SK-N-SH (cell line): ENCODE measurements around the gene MLST8. TPM values are rescaled to one million over a fixed set of nuclear protein-coding genes. Genes with fewer than 3 reads are reported as not detected.
"Not testable (repeated sequence)": the region's sequence is repeated elsewhere in the genome, so short reads cannot be mapped to it uniquely, and the experiment has no call there.

ENCODE experiments used
- CTCF ChIA-PET: fragments of 300-600, 350-600 bp; formaldehyde crosslinking; extraction: SDS; loops from one replicate; lab custom pipeline; 2021; lab: Yijun Ruan, JAX
- POLR2A ChIA-PET: fragments of 350-600 bp; sonication (Branson Sonifier 250); formaldehyde crosslinking; extraction: SDS; loops from one replicate; lab custom pipeline; 2020; ENCODE audit warnings: antibody characterized with exemption, inconsistent platforms; lab: Yijun Ruan, JAX
- DNase-seq: peaks from one replicate; pipeline ENCODE4 v3.0.0; 2012
- H2AFZ ChIP-seq: fragments of 200-600 bp; sonication (generic); 2 replicates; pipeline ENCODE4 v1.8.1; 2016; ENCODE audit warnings: antibody characterized with exemption, mild to moderate bottlenecking, low read depth
- H3F3A ChIP-seq: fragments of 200-600 bp; sonication (generic); replicated peaks from 2 replicates; pipeline ENCODE3; 2016; ENCODE audit warnings: antibody characterized with exemption, mild to moderate bottlenecking; ENCODE audit not compliant: insufficient read depth
- H3K27ac ChIP-seq, 2 experiments: fragments of 200-500 bp in 1 of 2; fragments of 200-600 bp in 1 of 2; sonication (Bioruptor generic) in 1 of 2; sonication (generic), shearing (Covaris generic) in 1 of 2; 2 replicates each; pipeline versions ENCODE4 v1.5.1 to v1.6.1; 2014 to 2016; ENCODE audit warnings: low read depth in 2 of 2, inconsistent platforms in 1 of 2, low read length in 1 of 2, mild to moderate bottlenecking in 1 of 2, mixed read lengths in 1 of 2
- H3K27me3 ChIP-seq: fragments of 200-600 bp; sonication (generic), shearing (Covaris generic); 2 replicates; pipeline ENCODE4 v1.6.1; 2016; ENCODE audit warnings: mixed run types; ENCODE audit not compliant: insufficient read depth
- H3K36me3 ChIP-seq, 2 experiments: fragments of 200-500 bp in 1 of 2; fragments of 200-600 bp in 1 of 2; sonication (Bioruptor generic) in 1 of 2; sonication (generic) in 1 of 2; replicated peaks in 1 of 2; 2 replicates each; pipeline versions ENCODE3 to v1.5.1; 2014 to 2016; ENCODE audit warnings: low read length in 1 of 2, mild to moderate bottlenecking in 1 of 2; ENCODE audit not compliant: insufficient read depth in 2 of 2, control insufficient read depth in 1 of 2
- H3K4me1 ChIP-seq, 2 experiments: fragments of 200-500 bp in 1 of 2; fragments of 200-600 bp in 1 of 2; sonication (Bioruptor generic) in 1 of 2; sonication (generic), shearing (Covaris generic) in 1 of 2; 2 replicates each; pipeline versions ENCODE4 v1.5.1 to v1.6.1; 2014 to 2016; ENCODE audit warnings: low read depth in 1 of 2, low read length in 1 of 2, mixed run types in 1 of 2; ENCODE audit not compliant: insufficient read depth in 2 of 2, control insufficient read depth in 1 of 2
- H3K4me2 ChIP-seq: fragments of 200-600 bp; sonication (generic), shearing (Covaris generic); 2 replicates; pipeline ENCODE4 v1.6.1; 2017; ENCODE audit warnings: mixed run types
- H3K4me3 ChIP-seq, 2 experiments: fragments of 200-500 bp in 1 of 2; fragments of 200-600 bp in 1 of 2; sonication (Bioruptor generic) in 1 of 2; sonication (generic), shearing (Covaris generic) in 1 of 2; 2 replicates each; pipeline versions ENCODE4 v1.5.1 to v1.8.1; 2014 to 2016; ENCODE audit warnings: low read depth in 2 of 2, inconsistent platforms in 1 of 2, low read length in 1 of 2, mild to moderate bottlenecking in 1 of 2, mixed read lengths in 1 of 2, moderate library complexity in 1 of 2
- H3K79me2 ChIP-seq: fragments of 200-600 bp; sonication (generic); 2 replicates; pipeline ENCODE4 v1.8.1; 2017; ENCODE audit warnings: mild to moderate bottlenecking; ENCODE audit not compliant: insufficient read depth
- H3K9ac ChIP-seq: fragments of 200-600 bp; sonication (generic); 2 replicates; pipeline ENCODE4 v1.6.1; 2017; ENCODE audit warnings: mixed run types
- H3K9me2 ChIP-seq: fragments of 200-600 bp; sonication (generic); 2 replicates; pipeline ENCODE4 v1.6.1; 2017; ENCODE audit warnings: mixed run types
- H3K9me3 ChIP-seq: fragments of 200-600 bp; sonication (generic); 2 replicates; pipeline ENCODE4 v1.6.1; 2017; ENCODE audit warnings: mixed run types, mild to moderate bottlenecking, moderate library complexity
- H4K20me1 ChIP-seq: fragments of 200-600 bp; sonication (generic); 2 replicates; pipeline ENCODE4 v1.6.1; 2017; ENCODE audit warnings: mild to moderate bottlenecking, mixed run types; ENCODE audit not compliant: insufficient read depth
- ELF1 ChIP-seq: IDR thresholded peaks from 2 replicates; pipeline ENCODE4 v1.4.0; 2012
- EZH2phosphoT487 ChIP-seq: fragments of 200-600 bp; sonication (generic); IDR thresholded peaks from 2 replicates; pipeline ENCODE4 v1.6.1; 2017; ENCODE audit warnings: low read depth, mixed run types, mild to moderate bottlenecking, antibody characterized with exemption, moderate library complexity, borderline replicate concordance
- FOSL2 ChIP-seq: IDR thresholded peaks from 2 replicates; pipeline ENCODE4 v1.4.0; 2012; ENCODE audit warnings: low read depth, mild to moderate bottlenecking, moderate library complexity, borderline replicate concordance
- FOXJ3 ChIP-seq: sonication (generic); formaldehyde crosslinking; IDR thresholded peaks from 2 replicates; pipeline ENCODE4 v1.5.1; 2020; ENCODE audit warnings: mild to moderate bottlenecking, missing genetic modification reagents
- FOXM1 ChIP-seq: IDR thresholded peaks from 2 replicates; pipeline ENCODE4 v1.4.0; 2012; ENCODE audit warnings: low read depth, mild to moderate bottlenecking
- GATA2 ChIP-seq: sonication (generic); formaldehyde crosslinking; IDR thresholded peaks from 2 replicates; pipeline ENCODE4 v1.5.0; 2020; ENCODE audit warnings: mild to moderate bottlenecking, missing genetic modification reagents
- JUND ChIP-seq: IDR thresholded peaks from 2 replicates; pipeline ENCODE4 v1.4.0; 2012
- NFIC ChIP-seq: IDR thresholded peaks from 2 replicates; pipeline ENCODE4 v1.4.0; 2012; ENCODE audit warnings: borderline replicate concordance
- NRF1 ChIP-seq: IDR thresholded peaks from 2 replicates; pipeline ENCODE4 v1.6.1; 2012; ENCODE audit warnings: low read depth, mild to moderate bottlenecking, low read length
- RAD21 ChIP-seq: IDR thresholded peaks from 2 replicates; pipeline ENCODE4 v1.6.1; 2012; ENCODE audit warnings: mild to moderate bottlenecking, low read length
- RFX5 ChIP-seq: IDR thresholded peaks from 2 replicates; pipeline ENCODE4 v1.6.1; 2012; ENCODE audit warnings: mild to moderate bottlenecking, improper control_type of control experiment, low read length
- SMC3 ChIP-seq: IDR thresholded peaks from 2 replicates; pipeline ENCODE4 v1.6.1; 2012; ENCODE audit warnings: low read depth, low read length, improper control_type of control experiment
- TAF1 ChIP-seq: IDR thresholded peaks from 2 replicates; pipeline ENCODE4 v1.6.1; 2012; ENCODE audit warnings: low read depth, mild to moderate bottlenecking, low read length, moderate library complexity, borderline replicate concordance
- WGBS: methylation state at CpG from one replicate; pipeline ENCODE4 v1.1.6; 2017; ENCODE audit warnings: low lambda C conversion rate; 5-methylcytosine and 5-hydroxymethylcytosine counted together
- polyA plus RNA-seq, 3 experiments: library from polyadenylated mRNA; depleted of rRNA; stranded (reverse); fragments of >200 nt; gene quantifications; 2 replicates each; pipeline ENCODE4 v1.2.3, GENCODE V29; 2012
- TF ChIP-seq, protein P1 (sequence below): fragments of 150-350 bp; IDR thresholded peaks from 2 replicates; pipeline ENCODE4 v1.6.1; 2016; ENCODE audit warnings: mild to moderate bottlenecking, low read depth, low read length
- TF ChIP-seq, protein P2 (sequence below): IDR thresholded peaks from 2 replicates; pipeline ENCODE4 v1.6.1; 2012; ENCODE audit warnings: mild to moderate bottlenecking, low read depth, low read length, moderate library complexity
- TF ChIP-seq, protein P3 (sequence below): IDR thresholded peaks from 2 replicates; pipeline ENCODE4 v1.4.0; 2012; ENCODE audit warnings: low read depth

Gene MLST8
- polyA plus RNA-seq, 1 of the 3 experiments (the other 2 are of a cell fraction), result 85.4 TPM

DNA sequence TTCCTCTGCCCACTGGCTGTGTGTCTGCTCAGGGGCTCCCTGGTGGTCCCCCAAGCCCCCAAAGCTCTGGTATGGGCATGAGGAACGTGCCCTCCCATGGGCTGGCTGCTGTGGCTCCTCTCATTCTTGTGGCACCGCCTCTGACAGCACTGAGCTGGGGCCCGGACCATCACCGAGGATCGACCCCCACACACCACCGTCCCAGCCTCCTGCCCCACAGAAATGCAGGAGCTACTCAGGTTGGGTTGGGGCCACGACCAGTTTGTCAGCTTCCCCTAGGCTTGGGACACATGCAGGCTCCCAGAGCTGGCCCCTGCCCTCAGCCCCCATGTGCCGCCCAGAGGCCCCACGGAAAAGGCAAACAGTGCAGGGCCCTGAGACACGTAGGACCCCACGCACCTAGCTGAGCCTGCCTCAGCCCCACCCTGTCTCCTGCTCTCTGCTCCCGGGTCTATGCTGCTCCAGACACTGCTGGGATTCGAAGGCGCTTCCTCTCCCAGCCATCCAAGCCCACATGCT lies 5.6 kb upstream of the MLST8 start:
- POLR2A ChIA-PET, result interaction anchor here (1.7 kb wide), 1 partner anchor 44 kb away, joined by 5 read pairs; the partner anchor contains the start of gene TRAF7
- no peaks in the 10 kb centered on the region for H3K9me2 ChIP-seq
- no peak overlapping the region for H3K4me3 ChIP-seq
- 71% methylated on average over 5 of the region's 14 CpGs for WGBS
- no peaks in the 10 kb centered on the region for H3K9me3 ChIP-seq
- no peak for DNase-seq
- H4K20me1 ChIP-seq, result no peaks in the 10 kb centered on the region
- no peak overlapping the region for H3K9ac ChIP-seq
- H2AFZ ChIP-seq, result no peak overlapping the region
- no peak for TF ChIP-seq ELF1
- TF ChIP-seq JUND, result no peak
- no peak for TF ChIP-seq NRF1
- no peak for TF ChIP-seq RFX5
- no peak for TF ChIP-seq SMC3
- no peak for TF ChIP-seq TAF1
- no peak for TF ChIP-seq FOXM1
- TF ChIP-seq FOXJ3 (CRISPR knock-in tag), result no peak
- CTCF ChIA-PET, result no interaction called here
- no peaks in the 10 kb centered on the region for H3K36me3 ChIP-seq
- H3K4me2 ChIP-seq, result no peak overlapping the region
- H3K27ac ChIP-seq, result no peak overlapping the region
- H3K4me1 ChIP-seq, result peaks cover 0 to 17% of the 10 kb centered on the region in 2 experiments; a peak in 2 of 4 replicates
- no peaks in the 10 kb centered on the region for H3K79me2 ChIP-seq
- H3F3A ChIP-seq, result peaks cover 4% of the 10 kb centered on the region
- no peaks in the 10 kb centered on the region for H3K27me3 ChIP-seq

DNA sequence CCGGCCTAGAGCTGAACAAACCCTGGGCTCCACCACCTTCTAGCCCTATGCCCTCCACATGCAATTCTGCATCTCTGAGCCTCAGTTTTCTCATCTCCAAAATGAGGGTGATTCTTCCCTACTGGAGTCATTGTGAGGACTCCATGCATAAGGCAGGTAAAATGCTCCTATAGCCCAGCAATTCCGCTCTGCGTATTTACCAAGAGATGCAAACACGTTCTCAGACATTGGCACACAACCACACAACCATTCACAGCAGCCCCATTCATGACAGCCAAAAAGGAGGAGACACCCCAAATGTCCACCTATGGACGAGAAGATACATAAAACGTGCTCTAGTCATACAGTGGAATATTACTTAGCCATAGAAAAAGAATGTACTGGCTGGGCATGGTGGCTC lies 4.9 kb upstream of the MLST8 start:
- Histone ChIP-seq H3K4me3 (no peak overlapping the region), H3K9me3 (no peaks in the 10 kb centered on the region), H4K20me1 (no peaks in the 10 kb centered on the region), H3K9me2 (no peaks in the 10 kb centered on the region), H3K79me2 (no peaks in the 10 kb centered on the region), H3K9ac (no peak overlapping the region), H3K27me3 (no peaks in the 10 kb centered on the region), H2AFZ (no peak overlapping the region), H3K4me1 (peaks cover 0 to 12% of the 10 kb centered on the region in 2 experiments; a peak in 2 of 4 replicates), H3K27ac (no peak overlapping the region), H3F3A (peaks cover 6% of the 10 kb centered on the region), H3K4me2 (no peak overlapping the region), H3K36me3 (no peaks in the 10 kb centered on the region)
- 73% methylated on average over 6 of the region's 6 CpGs for WGBS
- POLR2A ChIA-PET, result no interaction called here
- TF ChIP-seq, protein P1, sequence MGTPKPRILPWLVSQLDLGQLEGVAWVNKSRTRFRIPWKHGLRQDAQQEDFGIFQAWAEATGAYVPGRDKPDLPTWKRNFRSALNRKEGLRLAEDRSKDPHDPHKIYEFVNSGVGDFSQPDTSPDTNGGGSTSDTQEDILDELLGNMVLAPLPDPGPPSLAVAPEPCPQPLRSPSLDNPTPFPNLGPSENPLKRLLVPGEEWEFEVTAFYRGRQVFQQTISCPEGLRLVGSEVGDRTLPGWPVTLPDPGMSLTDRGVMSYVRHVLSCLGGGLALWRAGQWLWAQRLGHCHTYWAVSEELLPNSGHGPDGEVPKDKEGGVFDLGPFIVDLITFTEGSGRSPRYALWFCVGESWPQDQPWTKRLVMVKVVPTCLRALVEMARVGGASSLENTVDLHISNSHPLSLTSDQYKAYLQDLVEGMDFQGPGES, result no peak
- TF ChIP-seq, protein P2, sequence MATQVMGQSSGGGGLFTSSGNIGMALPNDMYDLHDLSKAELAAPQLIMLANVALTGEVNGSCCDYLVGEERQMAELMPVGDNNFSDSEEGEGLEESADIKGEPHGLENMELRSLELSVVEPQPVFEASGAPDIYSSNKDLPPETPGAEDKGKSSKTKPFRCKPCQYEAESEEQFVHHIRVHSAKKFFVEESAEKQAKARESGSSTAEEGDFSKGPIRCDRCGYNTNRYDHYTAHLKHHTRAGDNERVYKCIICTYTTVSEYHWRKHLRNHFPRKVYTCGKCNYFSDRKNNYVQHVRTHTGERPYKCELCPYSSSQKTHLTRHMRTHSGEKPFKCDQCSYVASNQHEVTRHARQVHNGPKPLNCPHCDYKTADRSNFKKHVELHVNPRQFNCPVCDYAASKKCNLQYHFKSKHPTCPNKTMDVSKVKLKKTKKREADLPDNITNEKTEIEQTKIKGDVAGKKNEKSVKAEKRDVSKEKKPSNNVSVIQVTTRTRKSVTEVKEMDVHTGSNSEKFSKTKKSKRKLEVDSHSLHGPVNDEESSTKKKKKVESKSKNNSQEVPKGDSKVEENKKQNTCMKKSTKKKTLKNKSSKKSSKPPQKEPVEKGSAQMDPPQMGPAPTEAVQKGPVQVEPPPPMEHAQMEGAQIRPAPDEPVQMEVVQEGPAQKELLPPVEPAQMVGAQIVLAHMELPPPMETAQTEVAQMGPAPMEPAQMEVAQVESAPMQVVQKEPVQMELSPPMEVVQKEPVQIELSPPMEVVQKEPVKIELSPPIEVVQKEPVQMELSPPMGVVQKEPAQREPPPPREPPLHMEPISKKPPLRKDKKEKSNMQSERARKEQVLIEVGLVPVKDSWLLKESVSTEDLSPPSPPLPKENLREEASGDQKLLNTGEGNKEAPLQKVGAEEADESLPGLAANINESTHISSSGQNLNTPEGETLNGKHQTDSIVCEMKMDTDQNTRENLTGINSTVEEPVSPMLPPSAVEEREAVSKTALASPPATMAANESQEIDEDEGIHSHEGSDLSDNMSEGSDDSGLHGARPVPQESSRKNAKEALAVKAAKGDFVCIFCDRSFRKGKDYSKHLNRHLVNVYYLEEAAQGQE, result no peak
- no peak for TF ChIP-seq FOXJ3 (CRISPR knock-in tag)
- TF ChIP-seq NRF1, result no peak
- no peak for TF ChIP-seq RFX5
- TF ChIP-seq GATA2, result no peak
- TF ChIP-seq, protein P3, sequence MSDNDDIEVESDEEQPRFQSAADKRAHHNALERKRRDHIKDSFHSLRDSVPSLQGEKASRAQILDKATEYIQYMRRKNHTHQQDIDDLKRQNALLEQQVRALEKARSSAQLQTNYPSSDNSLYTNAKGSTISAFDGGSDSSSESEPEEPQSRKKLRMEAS, result no peak
- no peak for TF ChIP-seq RAD21
- no peak for TF ChIP-seq FOSL2
- TF ChIP-seq NFIC, result no peak
- no peak for TF ChIP-seq EZH2phosphoT487
- CTCF ChIA-PET, result no interaction called here
- DNase-seq, result no peak

GRCh38 chr16:2203119-2203688 lies 2.0 kb upstream of the MLST8 start:
- not testable (repeated sequence) for DNase-seq, H3K27me3 ChIP-seq, H3K9ac ChIP-seq, H4K20me1 ChIP-seq, H3K9me3 ChIP-seq, H3K9me2 ChIP-seq, H3F3A ChIP-seq, H2AFZ ChIP-seq, H3K27ac ChIP-seq, H3K4me3 ChIP-seq, H3K4me2 ChIP-seq
- Histone ChIP-seq H3K4me1 (peaks cover 0 to 19% of the 10 kb centered on the region in 2 experiments; a peak in 2 of 4 replicates), H3K79me2 (peaks cover 16% of the 10 kb centered on the region; the same call in 1 of the 2 replicates), H3K36me3 (peaks cover 0 to 11% of the 10 kb centered on the region in 2 experiments)
- CTCF ChIA-PET, result interaction anchor here (4.9 kb wide), 1 partner anchor 8 kb away, joined by 19 read pairs; no protein-coding TSS in a partner anchor
- WGBS, result 92% methylated on average over 8 of the region's 8 CpGs
- POLR2A ChIA-PET, result interaction anchor here (0.9 kb wide), 1 partner anchor 48 kb away, joined by 4 read pairs; the partner anchor contains the start of gene TRAF7
